Vagina (tissue), 2 donors: ENCODE data around the gene ALDOC. TPM values are rescaled to one million over a fixed set of nuclear protein-coding genes. Genes with fewer than 3 reads are reported as not detected.
"Not testable (repeated sequence)": the region's sequence is repeated elsewhere in the genome, so short reads cannot be mapped to it uniquely, and the experiment has no call there.

ENCODE experiments used
- DNase-seq, 2 donors: peaks; one replicate each; pipeline ENCODE4 v3.0.0-alpha.2; 2017; ENCODE audit errors: extremely low spot score in 2 of 2
- H3K27ac ChIP-seq: fragments of 200-600 bp; sonication (generic); one replicate; pipeline ENCODE4 v1.5.1; 2019
- H3K27me3 ChIP-seq: fragments of 200-600 bp; sonication (generic); one replicate; pipeline ENCODE4 v1.5.1; 2019
- H3K36me3 ChIP-seq, 2 donors: fragments of 200-600 bp; sonication (generic); one replicate each; pipeline ENCODE4 v1.5.1; 2017 to 2019
- H3K4me1 ChIP-seq: fragments of 200-600 bp; sonication (generic); one replicate; pipeline ENCODE4 v1.5.1; 2019
- H3K4me3 ChIP-seq, 2 donors: fragments of 200-600 bp; sonication (generic); 1 replicate in 1 of 2; 2 replicates in 1 of 2; pipeline ENCODE4 v1.5.1; 2016 to 2019
- H3K9me3 ChIP-seq: fragments of 200-600 bp; sonication (generic); one replicate; pipeline ENCODE4 v1.5.1; 2019
- CTCF ChIP-seq, 3 experiments: fragments of 450-650 bp in 2 of 3; fragments of 200-600 bp in 1 of 3; sonication (generic) in 1 of 3; IDR thresholded peaks; one replicate each; pipeline ENCODE4 v1.5.1; 2017 to 2019; ENCODE audit warnings: antibody characterized with exemption in 3 of 3, mild to moderate bottlenecking in 2 of 3, moderate library complexity in 2 of 3
- POLR2A ChIP-seq, 2 donors: fragments of 450-650 bp; IDR thresholded peaks; one replicate each; pipeline ENCODE4 v1.6.1; 2017; ENCODE audit warnings: antibody characterized with exemption in 2 of 2, mild to moderate bottlenecking in 2 of 2, moderate library complexity in 2 of 2
- POLR2AphosphoS5 ChIP-seq, 2 donors: sonication (generic); formaldehyde crosslinking; IDR thresholded peaks; one replicate each; pipeline ENCODE4 v1.9.0; 2017; ENCODE audit warnings: antibody characterized with exemption in 2 of 2, mild to moderate bottlenecking in 2 of 2, low read depth in 1 of 2; ENCODE audit not compliant: insufficient read depth in 1 of 2
- intact Hi-C: fragments of 100-400 bp; cut with DNase I; formaldehyde crosslinking; loops from one replicate; pipeline ENCODE4 v1.15.1; 2023
- total RNA-seq: library from RNA; depleted of rRNA; stranded (reverse); fragments of >200 nt; gene quantifications from one replicate; pipeline ENCODE4 v1.2.3, GENCODE V29; 2016

ALDOC gene
- total RNA-seq, 1 donor from 2014 or later, result 20.1 TPM

GRCh38 chr17:28577466-28577824 is 750 bp upstream of the ALDOC start:
- TF ChIP-seq POLR2AphosphoS5 (IDR thresholded peaks at IDR 0.05; ENCODE audit: insufficient read depth in 1 of 2, low read depth in 1 of 2) (no peak), CTCF (IDR thresholded peaks at IDR 0.05) (no peak), POLR2A (IDR thresholded peaks at IDR 0.05) (no peak)
- H3K27me3 ChIP-seq, result no peaks in the 10 kb centered on the region
- intact Hi-C loops, result no loop called here
- no peaks in the 10 kb centered on the region for H3K9me3 ChIP-seq
- peak overlapping the region in 1 of 2 donors; percentile 21 for H3K4me3 ChIP-seq
- peaks cover 14% of the 10 kb centered on the region for H3K4me1 ChIP-seq
- H3K36me3 ChIP-seq, result no peaks in the 10 kb centered on the region
- peak overlapping the region; percentile 28 for H3K27ac ChIP-seq
- DNase-seq, result no peak

GRCh38 chr17:28576016-28576415 is 679 bp downstream of the ALDOC start:
- H3K27me3 ChIP-seq, DNase-seq, intact Hi-C loops, H3K4me3 ChIP-seq, H3K27ac ChIP-seq, H3K9me3 ChIP-seq, H3K36me3 ChIP-seq: not testable (repeated sequence)
- H3K4me1 ChIP-seq, result peaks cover 21% of the 10 kb centered on the region

GRCh38 chr17:28575126-28575795 is 1.4 kb downstream of the ALDOC start:
- Histone ChIP-seq H3K4me1 (peaks cover 27% of the 10 kb centered on the region), H3K9me3 (no peaks in the 10 kb centered on the region), H3K27me3 (no peaks in the 10 kb centered on the region), H3K36me3 (no peaks in the 10 kb centered on the region), H3K4me3 (no peak overlapping the region), H3K27ac (no peak overlapping the region)
- intact Hi-C loops, result no loop called here
- no peak for TF ChIP-seq POLR2A (IDR thresholded peaks at IDR 0.05)
- TF ChIP-seq CTCF (IDR thresholded peaks at IDR 0.05), result no peak
- TF ChIP-seq POLR2AphosphoS5 (IDR thresholded peaks at IDR 0.05; ENCODE audit: insufficient read depth in 1 of 2, low read depth in 1 of 2), result no peak
- no peak for DNase-seq

- intact Hi-C loops, result no loop called here
- H3K4me3 ChIP-seq, result no peak overlapping the region
- H3K36me3 ChIP-seq, result no peaks in the 10 kb centered on the region
- no peak overlapping the region for H3K27ac ChIP-seq
- H3K9me3 ChIP-seq, result no peaks in the 10 kb centered on the region
- TF ChIP-seq POLR2A (IDR thresholded peaks at IDR 0.05) (no peak), CTCF (IDR thresholded peaks at IDR 0.05) (no peak), POLR2AphosphoS5 (IDR thresholded peaks at IDR 0.05; ENCODE audit: insufficient read depth in 1 of 2, low read depth in 1 of 2) (no peak)
- no peaks in the 10 kb centered on the region for H3K27me3 ChIP-seq
- DNase-seq, result no peak
- H3K4me1 ChIP-seq, result peaks cover 33% of the 10 kb centered on the region
Observed at GRCh38 chr17:28574526-28574925, 2.2 kb downstream of the ALDOC start.

GRCh38 chr17:28573966-28574480 is 2.7 kb downstream of the ALDOC start:
- TF ChIP-seq CTCF (IDR thresholded peaks at IDR 0.05) (no peak), POLR2AphosphoS5 (IDR thresholded peaks at IDR 0.05; ENCODE audit: insufficient read depth in 1 of 2, low read depth in 1 of 2) (no peak), POLR2A (IDR thresholded peaks at IDR 0.05) (no peak)
- peaks cover 33% of the 10 kb centered on the region for H3K4me1 ChIP-seq
- intact Hi-C loops, result no loop called here

More at GRCh38 chr17:28573966-28574480, 2.7 kb downstream of the ALDOC start:
- Histone ChIP-seq H3K27ac (no peak overlapping the region), H3K9me3 (no peaks in the 10 kb centered on the region), H3K4me3 (no peak overlapping the region), H3K36me3 (no peaks in the 10 kb centered on the region), H3K27me3 (no peaks in the 10 kb centered on the region)
- no peak for DNase-seq
